NB4 (cell line): Measurements from ENCODE around the gene PARP12.

Source experiments
- MYC ChIP-seq: IDR thresholded peaks from 2 replicates; pipeline ENCODE4 v1.6.1; 2011; ENCODE audit warnings: low read depth, low read length
- TF ChIP-seq, protein P1 (sequence below): IDR thresholded peaks from one replicate; pipeline ENCODE4 v1.5.1; 2012; ENCODE audit warnings: low read depth, low read length

- TF ChIP-seq, protein P1, sequence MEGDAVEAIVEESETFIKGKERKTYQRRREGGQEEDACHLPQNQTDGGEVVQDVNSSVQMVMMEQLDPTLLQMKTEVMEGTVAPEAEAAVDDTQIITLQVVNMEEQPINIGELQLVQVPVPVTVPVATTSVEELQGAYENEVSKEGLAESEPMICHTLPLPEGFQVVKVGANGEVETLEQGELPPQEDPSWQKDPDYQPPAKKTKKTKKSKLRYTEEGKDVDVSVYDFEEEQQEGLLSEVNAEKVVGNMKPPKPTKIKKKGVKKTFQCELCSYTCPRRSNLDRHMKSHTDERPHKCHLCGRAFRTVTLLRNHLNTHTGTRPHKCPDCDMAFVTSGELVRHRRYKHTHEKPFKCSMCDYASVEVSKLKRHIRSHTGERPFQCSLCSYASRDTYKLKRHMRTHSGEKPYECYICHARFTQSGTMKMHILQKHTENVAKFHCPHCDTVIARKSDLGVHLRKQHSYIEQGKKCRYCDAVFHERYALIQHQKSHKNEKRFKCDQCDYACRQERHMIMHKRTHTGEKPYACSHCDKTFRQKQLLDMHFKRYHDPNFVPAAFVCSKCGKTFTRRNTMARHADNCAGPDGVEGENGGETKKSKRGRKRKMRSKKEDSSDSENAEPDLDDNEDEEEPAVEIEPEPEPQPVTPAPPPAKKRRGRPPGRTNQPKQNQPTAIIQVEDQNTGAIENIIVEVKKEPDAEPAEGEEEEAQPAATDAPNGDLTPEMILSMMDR: no peak
- no peak for TF ChIP-seq MYC
These were observed 68.4 kb downstream of the PARP12 start for GRCh38 chr7:139994356-139994755.
